Mesothelial cell of epicardium (in vitro differentiated cells): Measurements from ENCODE around the gene KRTAP19-8. TPM values are rescaled to one million over a fixed set of nuclear protein-coding genes. Genes with fewer than 3 reads are reported as not detected.
A peak's percentile ranks its signal among the peaks of the same experiment; 100 is the strongest.

Source experiments
- DNase-seq, 2 experiments: peaks; one replicate each; pipeline ENCODE4 v3.0.0; 2021; ENCODE audit warnings: low spot score in 2 of 2; ENCODE audit not compliant: unreplicated experiment in 2 of 2
- H3K27ac Mint-ChIP-seq: 2 replicates; pipeline ENCODE4 v1.8.0; 2021; ENCODE audit warnings: mixed read lengths
- H3K27me3 Mint-ChIP-seq: 2 replicates; pipeline ENCODE4 v1.8.0; 2021; ENCODE audit warnings: low read depth, mixed read lengths
- H3K36me3 Mint-ChIP-seq: 2 replicates; pipeline ENCODE4 v1.8.0; 2021; ENCODE audit warnings: mixed read lengths
- H3K4me1 Mint-ChIP-seq: 2 replicates; pipeline ENCODE4 v1.8.0; 2021; ENCODE audit warnings: mixed read lengths
- H3K4me3 Mint-ChIP-seq: 2 replicates; pipeline ENCODE4 v1.8.0; 2021; ENCODE audit warnings: mild to moderate bottlenecking, moderate library complexity, mixed read lengths
- H3K9me3 Mint-ChIP-seq: 2 replicates; pipeline ENCODE4 v1.8.0; 2021; ENCODE audit warnings: mixed read lengths
- total RNA-seq: library from RNA; stranded (reverse); gene quantifications from 3 replicates; pipeline ENCODE4 v1.2.1, GENCODE V29; 2021
- TF ChIP-seq, protein P1 (sequence below): fragments of 200-600 bp; sonication (generic); IDR thresholded peaks from one replicate; pipeline ENCODE4 v1.5.0; 2021; ENCODE audit warnings: antibody characterized with exemption; ENCODE audit not compliant: unreplicated experiment

KRTAP19-8 gene
- total RNA-seq, 1 donor from 2014 or later: not detected

DNA sequence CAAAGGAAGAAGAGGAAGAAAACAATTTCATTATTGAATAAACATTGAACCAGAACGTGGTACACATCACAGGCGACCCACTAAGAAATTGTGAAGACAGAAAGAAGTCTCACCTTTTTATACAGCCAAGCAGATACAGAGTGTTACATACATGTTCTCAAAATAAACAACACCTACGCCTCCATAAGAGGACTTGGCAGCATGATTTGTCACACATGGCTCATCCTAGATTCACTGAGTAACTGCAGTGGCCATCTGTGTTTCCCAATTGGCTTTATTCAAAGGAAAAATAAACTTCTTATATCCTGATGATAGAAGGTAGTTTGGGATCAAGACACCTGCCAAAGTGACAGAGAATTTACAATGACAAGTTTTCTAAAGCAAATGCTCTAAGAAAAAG, 7.6 kb upstream of the KRTAP19-8 start:
- peaks cover 4% of the 10 kb centered on the region for H3K9me3 Mint-ChIP-seq
- no peak overlapping the region for H3K27ac Mint-ChIP-seq
- no peaks in the 10 kb centered on the region for H3K36me3 Mint-ChIP-seq
- peaks cover 14% of the 10 kb centered on the region for H3K27me3 Mint-ChIP-seq
- no peak overlapping the region for H3K4me3 Mint-ChIP-seq
- TF ChIP-seq, protein P1, sequence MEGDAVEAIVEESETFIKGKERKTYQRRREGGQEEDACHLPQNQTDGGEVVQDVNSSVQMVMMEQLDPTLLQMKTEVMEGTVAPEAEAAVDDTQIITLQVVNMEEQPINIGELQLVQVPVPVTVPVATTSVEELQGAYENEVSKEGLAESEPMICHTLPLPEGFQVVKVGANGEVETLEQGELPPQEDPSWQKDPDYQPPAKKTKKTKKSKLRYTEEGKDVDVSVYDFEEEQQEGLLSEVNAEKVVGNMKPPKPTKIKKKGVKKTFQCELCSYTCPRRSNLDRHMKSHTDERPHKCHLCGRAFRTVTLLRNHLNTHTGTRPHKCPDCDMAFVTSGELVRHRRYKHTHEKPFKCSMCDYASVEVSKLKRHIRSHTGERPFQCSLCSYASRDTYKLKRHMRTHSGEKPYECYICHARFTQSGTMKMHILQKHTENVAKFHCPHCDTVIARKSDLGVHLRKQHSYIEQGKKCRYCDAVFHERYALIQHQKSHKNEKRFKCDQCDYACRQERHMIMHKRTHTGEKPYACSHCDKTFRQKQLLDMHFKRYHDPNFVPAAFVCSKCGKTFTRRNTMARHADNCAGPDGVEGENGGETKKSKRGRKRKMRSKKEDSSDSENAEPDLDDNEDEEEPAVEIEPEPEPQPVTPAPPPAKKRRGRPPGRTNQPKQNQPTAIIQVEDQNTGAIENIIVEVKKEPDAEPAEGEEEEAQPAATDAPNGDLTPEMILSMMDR: no peak
- DNase-seq: no peak
- H3K4me1 Mint-ChIP-seq: peaks cover 11% of the 10 kb centered on the region

DNA sequence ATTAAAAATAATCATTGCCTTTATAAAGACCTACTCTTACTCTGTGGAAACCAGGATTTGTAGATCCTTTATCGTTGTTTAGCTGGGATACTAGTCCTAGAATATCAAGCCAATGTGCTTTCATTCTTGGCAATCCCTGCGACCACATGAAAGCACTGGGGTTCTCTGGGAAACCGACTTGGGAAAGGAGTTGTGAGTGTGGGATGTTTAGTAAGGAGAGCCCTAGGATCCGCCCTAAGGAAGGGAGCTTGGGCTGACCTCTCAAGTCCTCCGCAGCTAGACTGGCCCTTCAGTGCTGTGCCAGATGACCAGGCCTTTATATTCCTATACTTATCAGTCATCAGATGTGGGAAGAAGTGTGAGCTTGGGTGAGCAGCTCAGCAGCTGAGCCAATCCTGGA, 5.2 kb upstream of the KRTAP19-8 start:
- H3K4me3 Mint-ChIP-seq: no peak overlapping the region

DNA sequence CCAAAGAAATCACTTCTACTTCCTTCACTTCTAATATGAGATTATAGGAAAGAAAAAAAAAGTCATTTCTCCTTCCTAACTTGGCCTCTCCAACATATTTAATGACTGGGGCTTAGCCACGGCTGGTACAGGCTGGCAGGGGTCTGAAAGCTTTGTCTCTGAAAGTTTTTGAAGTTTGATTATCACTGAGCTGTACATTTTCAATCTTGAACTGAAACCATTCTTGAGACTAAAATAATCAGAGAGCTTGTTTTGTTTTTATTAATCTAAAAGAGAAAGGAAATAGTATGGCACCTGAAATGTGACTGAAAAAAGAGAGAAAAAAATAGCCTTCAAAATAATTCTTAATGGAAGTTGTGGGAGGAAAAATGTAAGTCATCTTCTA, 3.8 kb upstream of the KRTAP19-8 start:
- Mint-ChIP-seq H3K4me1 (peaks cover 12% of the 10 kb centered on the region), H3K27me3 (peaks cover 22% of the 10 kb centered on the region), H3K9me3 (no peaks in the 10 kb centered on the region), H3K36me3 (no peaks in the 10 kb centered on the region), H3K4me3 (no peak overlapping the region), H3K27ac (peak overlapping the region; percentile 68)
- TF ChIP-seq, protein P1: no peak
- DNase-seq: no peak

More for the DNA sequence above, 5.2 kb upstream of the KRTAP19-8 start:
- Mint-ChIP-seq H3K27me3 (peaks cover 21% of the 10 kb centered on the region), H3K4me1 (peaks cover 12% of the 10 kb centered on the region), H3K36me3 (no peaks in the 10 kb centered on the region), H3K27ac (no peak overlapping the region), H3K9me3 (no peaks in the 10 kb centered on the region)
- TF ChIP-seq, protein P1: no peak
- DNase-seq: no peak

DNA sequence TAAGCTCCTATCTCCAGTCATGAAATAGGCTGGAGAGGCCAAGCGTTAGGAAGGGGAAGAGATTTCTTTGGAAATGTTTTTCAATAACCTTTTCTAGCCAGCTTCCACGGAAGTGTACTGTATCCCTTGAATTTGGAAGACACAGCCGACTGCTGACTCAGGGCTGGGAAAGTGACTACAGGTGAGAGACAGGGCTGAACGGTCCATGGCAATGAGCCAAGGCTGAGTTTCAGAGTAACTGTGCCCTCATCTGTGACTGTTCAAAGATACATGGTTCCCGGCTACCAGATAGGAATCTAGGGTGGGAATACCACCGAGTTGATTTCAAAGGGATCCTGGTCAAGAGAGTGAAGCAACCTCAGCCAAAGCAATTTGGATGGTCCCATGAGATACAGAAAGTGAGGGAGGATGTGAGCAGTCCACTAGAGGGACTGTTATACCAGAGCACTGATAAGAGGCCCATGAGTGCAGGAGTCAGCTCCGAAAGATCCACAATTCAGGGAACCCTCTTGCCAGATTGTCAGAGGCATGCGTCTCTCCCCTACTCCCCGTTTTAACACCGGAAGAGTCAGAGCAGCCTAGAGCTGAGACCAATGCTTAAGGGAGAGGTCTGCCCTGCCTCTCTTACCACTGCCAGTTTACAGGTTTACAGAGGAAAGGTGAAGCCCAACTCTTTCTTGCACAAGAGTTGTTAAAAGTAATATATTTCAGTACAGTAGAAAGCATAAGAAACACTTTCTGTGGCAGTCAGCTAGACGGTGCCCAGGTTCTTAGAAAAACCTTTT, 3.2 kb upstream of the KRTAP19-8 start:
- no peaks in the 10 kb centered on the region for H3K9me3 Mint-ChIP-seq
- no peak overlapping the region for H3K27ac Mint-ChIP-seq
- no peaks in the 10 kb centered on the region for H3K36me3 Mint-ChIP-seq
- DNase-seq: no peak
- H3K4me3 Mint-ChIP-seq: no peak overlapping the region
- TF ChIP-seq, protein P1: no peak
- H3K27me3 Mint-ChIP-seq: peaks cover 20% of the 10 kb centered on the region
- H3K4me1 Mint-ChIP-seq: peaks cover 12% of the 10 kb centered on the region

DNA sequence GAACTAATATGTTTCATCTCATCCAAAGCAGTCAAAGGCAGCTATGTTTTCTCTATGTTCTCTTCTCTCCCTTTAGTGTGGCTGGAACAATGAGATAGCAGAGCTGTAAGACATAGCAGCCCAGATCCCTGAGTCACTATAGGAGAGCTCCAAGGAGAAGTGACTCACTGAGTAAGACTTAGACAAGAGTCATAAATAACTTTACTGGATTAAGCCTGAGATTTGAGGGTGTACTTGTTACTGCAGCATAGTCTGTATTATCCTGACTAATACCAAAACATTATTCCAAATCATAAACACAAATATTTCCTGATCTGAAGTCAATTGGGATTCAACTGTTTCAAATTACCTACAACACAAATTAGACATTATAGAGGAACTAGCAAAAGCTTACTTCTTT, 3.9 kb downstream of the KRTAP19-8 start:
- no peak overlapping the region for H3K27ac Mint-ChIP-seq

More for the DNA sequence above, 3.9 kb downstream of the KRTAP19-8 start:
- H3K4me3 Mint-ChIP-seq: no peak overlapping the region
- TF ChIP-seq, protein P1: no peak
- peaks cover 10% of the 10 kb centered on the region for H3K27me3 Mint-ChIP-seq
- H3K36me3 Mint-ChIP-seq: no peaks in the 10 kb centered on the region
- H3K9me3 Mint-ChIP-seq: peaks cover 9% of the 10 kb centered on the region
- DNase-seq: no peak
- no peaks in the 10 kb centered on the region for H3K4me1 Mint-ChIP-seq
